ENCODE results near the gene PPP4R3B. TPM values are rescaled to one million over a fixed set of nuclear protein-coding genes. Genes with fewer than 3 reads are reported as not detected.
A peak's percentile ranks its signal among the peaks of the same experiment; 100 is the strongest.

PPP4R3B gene
- total and polyA plus RNA-seq, 2 of the 13 experiments (the other 11 are each of a cell fraction or from before 2014, with no cell fraction given): 24.2 to 53.0 TPM

GRCh38 chr2:55618275-55619055 lies 1.0 kb upstream of the PPP4R3B start (continued):
- no peak for TF ChIP-seq ZNF20 (CRISPR knock-in tag; IDR thresholded peaks at IDR 0.05)
- TF ChIP-seq ZNF3 (CRISPR knock-in tag; IDR thresholded peaks at IDR 0.05): no peak
- no peak; the same call in 1 of the 2 replicates for TF ChIP-seq ZNF800 (CRISPR knock-in tag; IDR thresholded peaks at IDR 0.05)
- no peak for TF ChIP-seq RCOR2 (CRISPR knock-in tag; IDR thresholded peaks at IDR 0.05)
- TF ChIP-seq, protein P1, sequence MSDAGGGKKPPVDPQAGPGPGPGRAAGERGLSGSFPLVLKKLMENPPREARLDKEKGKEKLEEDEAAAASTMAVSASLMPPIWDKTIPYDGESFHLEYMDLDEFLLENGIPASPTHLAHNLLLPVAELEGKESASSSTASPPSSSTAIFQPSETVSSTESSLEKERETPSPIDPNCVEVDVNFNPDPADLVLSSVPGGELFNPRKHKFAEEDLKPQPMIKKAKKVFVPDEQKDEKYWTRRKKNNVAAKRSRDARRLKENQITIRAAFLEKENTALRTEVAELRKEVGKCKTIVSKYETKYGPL (CRISPR knock-in tag; IDR thresholded peaks at IDR 0.05): no peak
- TF ChIP-seq KDM1A (CRISPR knock-in tag; IDR thresholded peaks at IDR 0.05): no peak
- TF ChIP-seq ZNF660 (CRISPR knock-in tag; IDR thresholded peaks at IDR 0.05; ENCODE audit: borderline replicate concordance, low read depth): no peak
- peak; percentile 33; the same call in 1 of the 2 replicates for TF ChIP-seq NCOA2 (CRISPR knock-in tag; IDR thresholded peaks at IDR 0.05)
- TF ChIP-seq ZNF224 (CRISPR knock-in tag; IDR thresholded peaks at IDR 0.05): no peak
- TF ChIP-seq ZNF275 (CRISPR knock-in tag; IDR thresholded peaks at IDR 0.05; ENCODE audit: borderline replicate concordance): no peak
- TF ChIP-seq PTBP1 (IDR thresholded peaks at IDR 0.05; ENCODE audit: low read depth, low read length, poor library complexity, severe bottlenecking): no peak
- no peak for TF ChIP-seq FOXO4 (CRISPR knock-in tag; conservative IDR thresholded peaks at IDR 0.05)
- TF ChIP-seq JARID2 (CRISPR knock-in tag; IDR thresholded peaks at IDR 0.05; ENCODE audit: insufficient replicate concordance): no peak
- no peak for TF ChIP-seq ZFP82 (CRISPR knock-in tag; IDR thresholded peaks at IDR 0.05; ENCODE audit: borderline replicate concordance)
- TF ChIP-seq, protein P2, sequence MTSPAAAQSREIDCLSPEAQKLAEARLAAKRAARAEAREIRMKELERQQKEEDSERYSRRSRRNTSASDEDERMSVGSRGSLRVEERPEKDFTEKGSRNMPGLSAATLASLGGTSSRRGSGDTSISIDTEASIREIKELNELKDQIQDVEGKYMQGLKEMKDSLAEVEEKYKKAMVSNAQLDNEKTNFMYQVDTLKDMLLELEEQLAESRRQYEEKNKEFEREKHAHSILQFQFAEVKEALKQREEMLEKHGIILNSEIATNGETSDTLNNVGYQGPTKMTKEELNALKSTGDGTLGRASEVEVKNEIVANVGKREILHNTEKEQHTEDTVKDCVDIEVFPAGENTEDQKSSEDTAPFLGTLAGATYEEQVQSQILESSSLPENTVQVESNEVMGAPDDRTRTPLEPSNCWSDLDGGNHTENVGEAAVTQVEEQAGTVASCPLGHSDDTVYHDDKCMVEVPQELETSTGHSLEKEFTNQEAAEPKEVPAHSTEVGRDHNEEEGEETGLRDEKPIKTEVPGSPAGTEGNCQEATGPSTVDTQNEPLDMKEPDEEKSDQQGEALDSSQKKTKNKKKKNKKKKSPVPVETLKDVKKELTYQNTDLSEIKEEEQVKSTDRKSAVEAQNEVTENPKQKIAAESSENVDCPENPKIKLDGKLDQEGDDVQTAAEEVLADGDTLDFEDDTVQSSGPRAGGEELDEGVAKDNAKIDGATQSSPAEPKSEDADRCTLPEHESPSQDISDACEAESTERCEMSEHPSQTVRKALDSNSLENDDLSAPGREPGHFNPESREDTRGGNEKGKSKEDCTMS (CRISPR knock-in tag; conservative IDR thresholded peaks at IDR 0.05): no peak; the same call in 1 of the 2 replicates
- TF ChIP-seq NONO (IDR thresholded peaks at IDR 0.05): no peak
- TF ChIP-seq NONO (CRISPR knock-in tag; conservative IDR thresholded peaks at IDR 0.05): no peak
- TF ChIP-seq CREM (IDR thresholded peaks at IDR 0.05): peak; percentile 54; the same call in 1 of the 2 replicates
- no peak for TF ChIP-seq CREM (CRISPR knock-in tag; IDR thresholded peaks at IDR 0.05)
- no peak for TF ChIP-seq NR2F2 (IDR thresholded peaks at IDR 0.05; ENCODE audit: borderline replicate concordance, low read depth)
- TF ChIP-seq DMAP1 (CRISPR knock-in tag; IDR thresholded peaks at IDR 0.05): 0 out of 2 replicates have a peak, but pooled peaks have one; percentile 48
- peak; percentile 71; the same call in 1 of the 2 replicates for TF ChIP-seq ZNF232 (CRISPR knock-in tag; IDR thresholded peaks at IDR 0.05; ENCODE audit: borderline replicate concordance)
- no peak for TF ChIP-seq ZNF460 (CRISPR knock-in tag; IDR thresholded peaks at IDR 0.05; ENCODE audit: borderline replicate concordance)
